ENCODE measurements around the gene FABP1.

Gene FABP1

GRCh38 chr2:88081924-88082608 lies 45.8 kb downstream of the FABP1 start:
- DNase-seq (ENCODE audit: low spot score): no peak

- DNase-seq (ENCODE audit: low spot score): no peak
Measured at GRCh38 chr2:88080545-88080944, 47.3 kb downstream of the FABP1 start.

GRCh38 chr2:88078643-88079172 lies 49.2 kb downstream of the FABP1 start:
- DNase-seq (ENCODE audit: low spot score): no peak

GRCh38 chr2:88077080-88077479 lies 50.8 kb downstream of the FABP1 start:
- no peak for DNase-seq (ENCODE audit: low spot score)

GRCh38 chr2:88074854-88075292 lies 53.0 kb downstream of the FABP1 start:
- DNase-seq (ENCODE audit: low spot score): no peak

GRCh38 chr2:88074150-88074549 lies 53.7 kb downstream of the FABP1 start:
- DNase-seq (ENCODE audit: low spot score): no peak
